CD4-positive, alpha-beta T cell treated with Interleukin-2 at 100 ng/mL for 4 hours (primary cell): ENCODE measurements around the gene HOXA6.

ENCODE experiments used
- DNase-seq: peaks from one replicate; pipeline ENCODE4 v3.0.0-alpha.2; 2020; ENCODE audit warnings: low spot score

Gene HOXA6

GRCh38 chr7:27121684-27122076 is 25.9 kb downstream of the HOXA6 start:
- DNase-seq = no peak

- no peak for DNase-seq
Measured at GRCh38 chr7:27119412-27119911, 28.1 kb downstream of the HOXA6 start.

- no peak for DNase-seq
Measured at GRCh38 chr7:27118580-27118979, 29.0 kb downstream of the HOXA6 start.

GRCh38 chr7:27117887-27118491 is 29.6 kb downstream of the HOXA6 start:
- DNase-seq = no peak

- no peak for DNase-seq
Measured at GRCh38 chr7:27116962-27117886, 30.4 kb downstream of the HOXA6 start.

- DNase-seq = no peak
Measured at GRCh38 chr7:27116031-27116961, 31.3 kb downstream of the HOXA6 start.

- DNase-seq = no peak
Measured at GRCh38 chr7:27115221-27116026, 32.1 kb downstream of the HOXA6 start.

GRCh38 chr7:27114881-27115220 is 32.7 kb downstream of the HOXA6 start:
- no peak for DNase-seq

GRCh38 chr7:27113991-27114769 is 33.4 kb downstream of the HOXA6 start:
- DNase-seq = no peak

- no peak for DNase-seq
Measured at GRCh38 chr7:27112955-27113949, 34.3 kb downstream of the HOXA6 start.

GRCh38 chr7:27112361-27112760 is 35.2 kb downstream of the HOXA6 start:
- no peak for DNase-seq

- DNase-seq = no peak
Measured at GRCh38 chr7:27111751-27112277, 35.8 kb downstream of the HOXA6 start.

- no peak for DNase-seq
Measured at GRCh38 chr7:27111042-27111750, 36.4 kb downstream of the HOXA6 start.

GRCh38 chr7:27110186-27111031 is 37.2 kb downstream of the HOXA6 start:
- DNase-seq = no peak

- no peak for DNase-seq
Measured at GRCh38 chr7:27109466-27110185, 37.9 kb downstream of the HOXA6 start.

- DNase-seq = no peak
Measured at GRCh38 chr7:27108390-27109127, 39.0 kb downstream of the HOXA6 start.
